Measurements from ENCODE around the gene PCDHGB5. TPM values are rescaled to one million over a fixed set of nuclear protein-coding genes. Genes with fewer than 3 reads are reported as not detected.
"Not testable (repeated sequence)": the region's sequence is repeated elsewhere in the genome, so short reads cannot be mapped to it uniquely, and the experiment has no call there.

The PCDHGB5 gene
- total and polyA plus RNA-seq, 4 donors = 17.5 to 33.5 (median 22.1) TPM

DNA sequence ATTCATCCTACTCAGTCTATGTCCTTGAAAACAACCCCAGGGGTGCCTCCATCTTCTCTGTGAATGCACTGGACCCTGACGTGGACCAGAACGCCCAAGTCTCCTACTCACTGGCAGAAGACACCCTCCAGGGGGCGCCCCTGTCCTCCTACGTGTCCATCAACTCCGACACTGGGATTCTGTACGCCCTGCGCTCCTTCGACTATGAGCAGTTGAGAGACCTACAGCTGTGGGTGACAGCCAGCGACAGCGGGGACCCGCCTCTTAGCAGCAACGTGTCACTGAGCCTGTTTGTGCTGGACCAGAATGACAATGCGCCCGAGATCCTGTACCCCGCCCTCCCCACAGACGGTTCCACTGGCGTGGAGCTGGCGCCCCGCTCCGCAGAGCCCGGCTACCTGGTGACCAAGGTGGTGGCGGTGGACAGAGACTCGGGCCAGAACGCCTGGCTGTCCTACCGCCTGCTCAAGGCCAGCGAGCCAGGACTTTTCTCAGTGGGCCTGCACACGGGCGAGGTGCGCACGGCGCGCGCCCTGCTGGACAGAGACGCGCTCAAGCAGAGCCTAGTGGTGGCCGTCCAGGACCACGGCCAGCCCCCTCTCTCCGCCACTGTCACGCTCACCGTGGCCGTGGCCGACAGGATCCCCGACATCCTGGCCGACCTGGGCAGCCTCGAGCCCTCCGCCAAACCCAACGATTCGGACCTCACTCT, 22.1 kb upstream of the PCDHGB5 start:
- Histone ChIP-seq H3K4me1 (ENCODE audit: control insufficient read depth, insufficient read depth, low read length) (peaks cover 12% of the 10 kb centered on the region), H3K9me3 (ENCODE audit: control insufficient read depth, insufficient read depth, low read length) (peaks cover 57% of the 10 kb centered on the region), H3K36me3 (ENCODE audit: control insufficient read depth, insufficient read depth, low read length) (peaks cover 19% of the 10 kb centered on the region)
- DNase-seq (ENCODE audit: low read depth in 4 of 6, low spot score in 6 of 6); H3K4me3 ChIP-seq (ENCODE audit: low read depth, low read length); H3K27ac ChIP-seq (ENCODE audit: low read depth, low read length); H3K27me3 ChIP-seq (ENCODE audit: control insufficient read depth, insufficient read depth, low read length): not testable (repeated sequence)
- 34% methylated on average over 35 of the region's 48 CpGs for WGBS (ENCODE audit: insufficient coverage)

DNA sequence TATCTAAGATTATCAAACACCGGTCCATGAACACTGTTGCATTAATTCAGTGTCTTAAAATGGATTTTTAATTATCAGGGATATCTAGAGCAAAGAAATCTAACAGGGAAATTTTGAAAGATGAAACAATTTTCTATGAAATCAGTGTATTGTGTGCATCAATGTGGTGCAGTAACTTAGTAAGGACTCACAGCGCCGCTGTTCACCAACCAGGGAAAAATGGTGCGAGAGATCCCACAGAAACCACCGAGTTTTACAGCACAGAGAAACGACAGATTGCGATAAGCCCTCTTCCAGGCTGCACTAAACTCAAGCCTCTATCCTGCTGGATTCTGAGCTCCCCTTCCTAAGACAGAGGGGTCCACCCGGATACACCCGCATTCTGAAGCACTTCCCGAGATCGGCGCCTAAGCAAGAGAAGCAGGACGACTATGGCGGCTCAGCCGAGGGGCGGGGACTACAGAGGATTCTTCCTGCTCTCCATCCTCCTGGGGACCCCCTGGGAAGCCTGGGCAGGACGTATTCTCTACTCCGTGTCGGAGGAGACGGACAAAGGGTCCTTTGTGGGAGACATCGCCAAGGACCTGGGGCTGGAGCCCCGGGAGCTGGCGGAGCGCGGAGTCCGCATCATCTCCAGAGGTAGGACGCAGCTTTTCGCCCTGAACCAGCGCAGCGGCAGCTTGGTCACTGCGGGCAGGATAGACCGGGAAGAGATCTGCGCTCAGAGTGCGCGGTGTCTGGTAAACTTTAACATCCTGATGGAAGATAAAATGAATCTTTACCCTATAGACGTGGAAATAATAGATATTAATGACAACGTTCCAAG, 15.1 kb upstream of the PCDHGB5 start, which contains the start of gene PCDHGA7:
Gene PCDHGA7 (plus strand): TSS at position 274 of the 826 bp plus-strand sequence. CDS start 158 bp downstream, at position 432.
- Histone ChIP-seq H3K9me3 (ENCODE audit: control insufficient read depth, insufficient read depth, low read length) (peaks cover 51% of the 10 kb centered on the region), H3K27ac (ENCODE audit: low read depth, low read length) (no peak within 1 kb of the TSS), H3K4me3 (ENCODE audit: low read depth, low read length) (no peak within 1 kb of the TSS), H3K27me3 (ENCODE audit: control insufficient read depth, insufficient read depth, low read length) (no peaks in the 10 kb centered on the region), H3K36me3 (ENCODE audit: control insufficient read depth, insufficient read depth, low read length) (peaks cover 11% of the 10 kb centered on the region), H3K4me1 (ENCODE audit: control insufficient read depth, insufficient read depth, low read length) (no peaks in the 10 kb centered on the region)
- peak in 2 of 6 donors; percentile 9 to 10 for DNase-seq (ENCODE audit: low read depth in 4 of 6, low spot score in 6 of 6)
- 10% methylated on average over 31 of the region's 37 CpGs for WGBS (ENCODE audit: insufficient coverage)

DNA sequence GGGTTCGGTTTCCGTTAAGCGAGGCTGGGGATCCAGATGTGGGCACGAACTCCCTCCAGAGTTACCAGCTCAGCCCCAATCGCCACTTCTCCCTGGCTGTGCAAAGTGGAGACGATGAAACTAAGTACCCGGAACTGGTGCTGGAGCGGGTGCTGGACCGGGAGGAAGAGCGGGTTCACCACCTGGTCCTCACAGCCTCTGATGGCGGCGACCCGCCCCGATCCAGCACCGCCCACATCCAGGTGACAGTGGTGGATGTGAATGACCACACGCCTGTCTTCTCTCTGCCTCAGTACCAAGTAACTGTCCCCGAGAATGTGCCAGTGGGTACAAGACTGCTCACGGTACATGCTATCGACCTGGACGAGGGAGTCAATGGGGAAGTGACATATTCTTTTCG, 14.4 kb upstream of the PCDHGB5 start:
- 20% methylated on average over 16 of the region's 21 CpGs for WGBS (ENCODE audit: insufficient coverage)
- Histone ChIP-seq H3K36me3 (ENCODE audit: control insufficient read depth, insufficient read depth, low read length) (peaks cover 11% of the 10 kb centered on the region), H3K4me1 (ENCODE audit: control insufficient read depth, insufficient read depth, low read length) (no peaks in the 10 kb centered on the region), H3K27me3 (ENCODE audit: control insufficient read depth, insufficient read depth, low read length) (no peaks in the 10 kb centered on the region), H3K9me3 (ENCODE audit: control insufficient read depth, insufficient read depth, low read length) (peaks cover 53% of the 10 kb centered on the region), H3K4me3 (ENCODE audit: low read depth, low read length) (no peak overlapping the region), H3K27ac (ENCODE audit: low read depth, low read length) (no peak overlapping the region)
- no peak for DNase-seq (ENCODE audit: low read depth in 4 of 6, low spot score in 6 of 6)

DNA sequence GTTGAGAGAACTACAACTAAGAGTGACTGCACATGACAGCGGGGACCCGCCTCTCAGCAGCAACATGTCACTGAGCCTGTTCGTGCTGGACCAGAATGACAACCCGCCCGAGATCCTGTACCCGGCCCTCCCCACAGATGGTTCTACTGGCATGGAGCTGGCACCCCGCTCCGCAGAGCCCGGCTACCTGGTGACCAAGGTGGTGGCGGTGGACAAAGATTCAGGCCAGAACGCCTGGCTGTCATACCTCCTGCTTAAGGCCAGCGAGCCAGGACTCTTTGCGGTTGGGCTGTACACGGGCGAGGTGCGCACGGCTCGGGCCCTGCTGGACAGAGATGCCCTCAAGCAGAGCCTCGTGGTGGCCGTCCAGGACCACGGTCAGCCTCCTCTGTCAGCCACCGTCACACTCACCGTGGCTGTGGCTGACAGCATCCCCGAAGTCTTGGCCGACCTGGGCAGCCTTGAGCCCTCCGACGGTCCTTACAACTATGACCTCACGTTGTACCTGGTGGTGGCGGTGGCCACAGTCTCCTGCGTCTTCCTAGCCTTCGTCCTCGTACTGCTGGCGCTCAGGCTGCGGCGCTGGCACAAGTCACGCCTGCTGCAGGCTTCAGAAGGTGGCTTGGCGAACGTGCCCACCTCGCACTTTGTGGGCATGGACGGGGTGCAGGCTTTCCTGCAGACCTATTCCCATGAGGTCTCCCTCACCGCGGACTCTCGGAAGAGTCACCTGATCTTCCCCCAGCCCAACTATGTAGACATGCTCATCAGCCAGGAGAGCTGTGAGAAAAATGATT, 13.1 kb upstream of the PCDHGB5 start:
- no peak for DNase-seq (ENCODE audit: low read depth in 4 of 6, low spot score in 6 of 6)
- H3K36me3 ChIP-seq (ENCODE audit: control insufficient read depth, insufficient read depth, low read length) = peaks cover 16% of the 10 kb centered on the region
- no peaks in the 10 kb centered on the region for H3K4me1 ChIP-seq (ENCODE audit: control insufficient read depth, insufficient read depth, low read length)
- peaks cover 56% of the 10 kb centered on the region for H3K9me3 ChIP-seq (ENCODE audit: control insufficient read depth, insufficient read depth, low read length)
- H3K27ac ChIP-seq (ENCODE audit: low read depth, low read length) = no peak overlapping the region
- WGBS (ENCODE audit: insufficient coverage) = 44% methylated on average over 40 of the region's 43 CpGs
- no peaks in the 10 kb centered on the region for H3K27me3 ChIP-seq (ENCODE audit: control insufficient read depth, insufficient read depth, low read length)
- H3K4me3 ChIP-seq (ENCODE audit: low read depth, low read length) = no peak overlapping the region

DNA sequence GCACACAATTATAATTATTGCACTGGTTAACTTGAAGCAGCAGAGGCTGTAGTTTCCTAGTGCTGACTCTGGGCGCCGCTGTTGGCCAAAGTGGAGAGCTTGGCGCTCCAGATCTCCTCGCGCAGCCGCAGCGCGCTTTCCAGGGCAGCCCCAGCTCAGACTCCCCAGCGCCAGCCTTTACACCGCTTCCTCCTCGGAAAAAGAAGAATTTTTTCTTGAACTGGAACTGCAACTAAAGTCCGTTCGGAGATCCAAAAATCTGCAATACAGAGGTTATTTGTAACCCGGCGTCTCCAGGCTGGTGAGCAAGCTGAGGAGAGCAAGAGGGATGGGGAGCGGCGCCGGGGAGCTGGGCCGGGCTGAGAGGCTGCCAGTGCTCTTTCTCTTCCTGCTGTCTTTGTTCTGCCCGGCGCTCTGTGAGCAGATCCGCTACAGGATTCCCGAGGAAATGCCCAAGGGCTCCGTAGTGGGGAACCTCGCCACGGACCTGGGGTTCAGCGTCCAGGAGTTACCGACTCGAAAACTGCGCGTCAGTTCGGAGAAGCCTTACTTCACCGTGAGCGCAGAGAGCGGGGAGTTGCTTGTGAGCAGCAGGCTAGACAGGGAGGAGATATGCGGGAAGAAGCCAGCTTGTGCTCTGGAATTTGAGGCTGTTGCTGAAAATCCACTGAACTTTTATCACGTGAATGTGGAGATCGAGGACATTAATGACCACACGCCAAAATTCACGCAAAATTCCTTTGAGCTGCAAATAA, 10.0 kb upstream of the PCDHGB5 start, which contains the start of gene PCDHGB4:
Gene PCDHGB4 (plus strand): TSS at position 142 of the 755 bp plus-strand sequence. CDS start 187 bp downstream, at position 329.
- 5% methylated on average over 10 of the region's 40 CpGs for WGBS (ENCODE audit: insufficient coverage)
- Histone ChIP-seq H3K9me3 (ENCODE audit: control insufficient read depth, insufficient read depth, low read length) (peaks cover 67% of the 10 kb centered on the region), H3K36me3 (ENCODE audit: control insufficient read depth, insufficient read depth, low read length) (peaks cover 19% of the 10 kb centered on the region)
- H3K4me3 ChIP-seq (ENCODE audit: low read depth, low read length); H3K27ac ChIP-seq (ENCODE audit: low read depth, low read length); H3K27me3 ChIP-seq (ENCODE audit: control insufficient read depth, insufficient read depth, low read length); H3K4me1 ChIP-seq (ENCODE audit: control insufficient read depth, insufficient read depth, low read length): not testable (repeated sequence)
- DNase-seq (ENCODE audit: low read depth in 4 of 6, low spot score in 6 of 6) = peak in 1 of 6 donors; percentile 10

DNA sequence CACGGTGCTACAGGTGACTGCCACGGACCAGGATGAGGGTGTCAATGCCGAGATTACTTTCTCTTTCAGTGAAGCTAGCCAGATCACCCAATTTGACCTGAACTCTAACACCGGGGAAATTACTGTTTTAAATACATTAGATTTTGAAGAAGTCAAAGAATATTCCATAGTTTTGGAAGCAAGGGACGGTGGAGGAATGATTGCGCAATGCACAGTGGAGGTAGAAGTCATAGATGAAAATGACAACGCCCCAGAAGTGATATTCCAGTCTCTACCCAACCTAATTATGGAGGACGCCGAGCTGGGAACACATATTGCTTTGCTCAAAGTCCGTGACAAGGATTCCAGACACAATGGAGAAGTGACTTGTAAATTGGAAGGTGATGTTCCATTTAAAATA, 9.1 kb upstream of the PCDHGB5 start:
- WGBS (ENCODE audit: insufficient coverage) = 40% methylated on average over 3 of the region's 10 CpGs
- peaks cover 68% of the 10 kb centered on the region for H3K9me3 ChIP-seq (ENCODE audit: control insufficient read depth, insufficient read depth, low read length)
- no peak for DNase-seq (ENCODE audit: low read depth in 4 of 6, low spot score in 6 of 6)

DNA sequence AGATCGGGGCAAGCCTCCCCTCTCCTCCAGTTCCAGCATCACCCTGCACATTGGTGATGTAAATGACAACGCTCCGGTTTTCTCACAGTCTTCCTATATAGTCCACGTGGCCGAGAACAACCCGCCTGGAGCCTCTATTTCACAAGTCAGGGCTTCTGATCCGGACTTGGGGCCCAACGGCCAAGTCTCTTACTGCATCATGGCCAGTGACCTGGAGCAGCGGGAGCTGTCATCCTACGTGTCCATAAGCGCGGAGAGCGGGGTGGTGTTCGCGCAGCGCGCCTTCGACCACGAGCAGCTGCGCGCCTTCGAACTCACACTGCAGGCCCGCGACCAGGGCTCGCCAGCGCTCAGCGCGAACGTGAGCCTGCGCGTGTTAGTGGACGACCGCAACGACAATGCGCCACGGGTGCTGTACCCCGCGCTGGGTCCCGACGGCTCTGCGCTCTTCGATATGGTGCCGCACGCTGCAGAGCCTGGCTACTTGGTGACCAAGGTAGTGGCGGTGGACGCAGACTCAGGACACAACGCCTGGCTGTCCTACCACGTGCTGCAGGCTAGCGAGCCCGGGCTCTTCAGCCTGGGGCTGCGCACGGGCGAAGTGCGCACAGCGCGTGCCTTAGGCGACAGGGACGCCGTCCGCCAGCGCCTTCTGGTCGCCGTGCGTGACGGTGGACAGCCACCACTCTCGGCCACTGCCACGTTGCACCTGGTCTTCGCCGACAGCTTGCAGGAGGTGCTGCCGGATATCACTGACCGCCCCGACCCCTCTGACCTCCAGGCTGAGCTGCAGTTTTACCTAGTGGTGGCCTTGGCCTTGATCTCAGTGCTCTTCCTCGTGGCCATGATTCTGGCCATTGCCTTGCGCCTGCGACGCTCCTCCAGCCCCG, 8.3 kb upstream of the PCDHGB5 start:
- H3K27me3 ChIP-seq (ENCODE audit: control insufficient read depth, insufficient read depth, low read length) = no peaks in the 10 kb centered on the region
- peaks cover 69% of the 10 kb centered on the region for H3K9me3 ChIP-seq (ENCODE audit: control insufficient read depth, insufficient read depth, low read length)
- no peak for DNase-seq (ENCODE audit: low read depth in 4 of 6, low spot score in 6 of 6)

More for the DNA sequence above, 9.1 kb upstream of the PCDHGB5 start:
- no peaks in the 10 kb centered on the region for H3K27me3 ChIP-seq (ENCODE audit: control insufficient read depth, insufficient read depth, low read length)
- H3K27ac ChIP-seq (ENCODE audit: low read depth, low read length) = no peak overlapping the region
- peaks cover 23% of the 10 kb centered on the region for H3K36me3 ChIP-seq (ENCODE audit: control insufficient read depth, insufficient read depth, low read length)
- H3K4me1 ChIP-seq (ENCODE audit: control insufficient read depth, insufficient read depth, low read length) = no peaks in the 10 kb centered on the region
- H3K4me3 ChIP-seq (ENCODE audit: low read depth, low read length) = no peak overlapping the region

DNA sequence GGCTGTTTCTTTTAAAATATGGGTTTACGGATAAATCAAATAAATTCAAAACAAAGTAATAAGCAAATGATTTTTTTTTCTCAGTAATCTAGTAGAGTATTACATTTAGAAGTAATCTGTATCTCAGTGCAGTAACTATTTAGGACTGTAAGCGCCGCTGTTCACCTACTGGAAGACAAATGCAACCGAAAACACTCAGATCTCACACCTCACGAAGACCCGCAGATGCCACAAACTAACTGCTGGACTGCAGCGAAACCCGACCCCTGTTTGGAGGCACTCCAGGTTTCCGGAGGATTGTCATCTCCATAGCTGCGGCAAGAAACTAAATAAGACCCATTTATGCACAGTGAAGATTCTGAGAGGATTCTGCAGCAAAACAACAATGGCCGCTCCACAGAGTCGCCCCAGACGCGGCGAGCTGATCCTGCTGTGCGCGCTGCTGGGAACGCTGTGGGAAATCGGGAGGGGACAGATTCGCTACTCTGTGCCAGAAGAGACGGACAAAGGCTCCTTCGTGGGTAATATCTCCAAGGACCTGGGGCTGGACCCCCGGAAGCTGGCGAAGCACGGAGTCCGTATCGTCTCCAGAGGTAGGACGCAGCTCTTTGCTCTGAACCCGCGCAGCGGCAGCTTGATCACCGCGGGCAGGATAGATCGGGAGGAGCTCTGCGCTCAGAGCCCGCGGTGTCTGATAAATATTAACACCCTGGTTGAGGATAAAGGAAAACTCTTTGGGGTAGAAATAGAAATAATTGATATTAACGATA, 5.1 kb upstream of the PCDHGB5 start, which contains the start of gene PCDHGA8:
Gene PCDHGA8 (plus strand): TSS at position 205 of the 770 bp plus-strand sequence. CDS start 181 bp downstream, at position 386.
- peaks cover 21% of the 10 kb centered on the region for H3K36me3 ChIP-seq (ENCODE audit: control insufficient read depth, insufficient read depth, low read length)
- WGBS (ENCODE audit: insufficient coverage) = 18% methylated on average over 27 of the region's 38 CpGs
- no peaks in the 10 kb centered on the region for H3K27me3 ChIP-seq (ENCODE audit: control insufficient read depth, insufficient read depth, low read length)
- H3K4me3 ChIP-seq (ENCODE audit: low read depth, low read length) = no peak within 1 kb of the TSS
- peaks cover 3% of the 10 kb centered on the region for H3K4me1 ChIP-seq (ENCODE audit: control insufficient read depth, insufficient read depth, low read length)
- H3K27ac ChIP-seq (ENCODE audit: low read depth, low read length) = no peak within 1 kb of the TSS
- no peak for DNase-seq (ENCODE audit: low read depth in 4 of 6, low spot score in 6 of 6)
- H3K9me3 ChIP-seq (ENCODE audit: control insufficient read depth, insufficient read depth, low read length) = peaks cover 63% of the 10 kb centered on the region

More for the DNA sequence above, 8.3 kb upstream of the PCDHGB5 start:
- Histone ChIP-seq H3K4me3 (ENCODE audit: low read depth, low read length) (no peak overlapping the region), H3K36me3 (ENCODE audit: control insufficient read depth, insufficient read depth, low read length) (peaks cover 26% of the 10 kb centered on the region), H3K27ac (ENCODE audit: low read depth, low read length) (no peak overlapping the region), H3K4me1 (ENCODE audit: control insufficient read depth, insufficient read depth, low read length) (no peaks in the 10 kb centered on the region)
- WGBS (ENCODE audit: insufficient coverage) = 27% methylated on average over 77 of the region's 77 CpGs
